HEK293 (cell line): ENCODE results near the gene SLAMF7.

Experiments used
- SALL2 ChIP-seq: fragments of 450-650 bp; formaldehyde crosslinking; IDR thresholded peaks from 2 replicates; pipeline ENCODE4 v1.5.0; 2017; ENCODE audit warnings: missing biosample characterization, mild to moderate bottlenecking, missing genetic modification characterization, borderline replicate concordance
- ZNF792 ChIP-seq: fragments of 450-650 bp; formaldehyde crosslinking; IDR thresholded peaks from 2 replicates; pipeline ENCODE4 v1.5.1; 2016; ENCODE audit warnings: missing biosample characterization, missing genetic modification characterization
- TF ChIP-seq, protein P1 (sequence below): fragments of 450-650 bp; formaldehyde crosslinking; IDR thresholded peaks from 2 replicates; pipeline ENCODE4 v1.5.1; 2016; ENCODE audit warnings: missing biosample characterization, missing genetic modification characterization

DNA sequence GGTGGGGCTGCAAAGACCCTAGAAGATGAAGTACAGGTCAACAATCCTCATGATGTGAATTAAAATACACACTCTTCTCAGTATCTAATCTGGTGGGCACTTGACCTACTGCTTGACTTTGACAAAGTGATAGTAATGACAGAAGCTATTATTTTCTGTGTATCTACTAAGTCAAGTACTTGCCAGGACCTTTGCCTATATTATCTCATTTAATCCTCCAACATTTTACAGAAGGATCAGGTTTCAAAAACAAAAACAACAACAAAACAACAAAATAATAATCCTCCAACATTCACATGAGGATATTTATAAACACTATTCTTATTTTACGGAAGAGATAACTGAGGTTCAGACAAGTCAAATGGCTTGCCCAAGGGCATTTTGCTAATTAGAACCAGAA lies 23.0 kb upstream of the SLAMF7 start:
- TF ChIP-seq SALL2 (tag by site-specific recombination) (no peak), ZNF792 (tag by site-specific recombination) (no peak)
- TF ChIP-seq, protein P1, sequence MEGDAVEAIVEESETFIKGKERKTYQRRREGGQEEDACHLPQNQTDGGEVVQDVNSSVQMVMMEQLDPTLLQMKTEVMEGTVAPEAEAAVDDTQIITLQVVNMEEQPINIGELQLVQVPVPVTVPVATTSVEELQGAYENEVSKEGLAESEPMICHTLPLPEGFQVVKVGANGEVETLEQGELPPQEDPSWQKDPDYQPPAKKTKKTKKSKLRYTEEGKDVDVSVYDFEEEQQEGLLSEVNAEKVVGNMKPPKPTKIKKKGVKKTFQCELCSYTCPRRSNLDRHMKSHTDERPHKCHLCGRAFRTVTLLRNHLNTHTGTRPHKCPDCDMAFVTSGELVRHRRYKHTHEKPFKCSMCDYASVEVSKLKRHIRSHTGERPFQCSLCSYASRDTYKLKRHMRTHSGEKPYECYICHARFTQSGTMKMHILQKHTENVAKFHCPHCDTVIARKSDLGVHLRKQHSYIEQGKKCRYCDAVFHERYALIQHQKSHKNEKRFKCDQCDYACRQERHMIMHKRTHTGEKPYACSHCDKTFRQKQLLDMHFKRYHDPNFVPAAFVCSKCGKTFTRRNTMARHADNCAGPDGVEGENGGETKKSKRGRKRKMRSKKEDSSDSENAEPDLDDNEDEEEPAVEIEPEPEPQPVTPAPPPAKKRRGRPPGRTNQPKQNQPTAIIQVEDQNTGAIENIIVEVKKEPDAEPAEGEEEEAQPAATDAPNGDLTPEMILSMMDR, result no peak
